GM12891 (cell line): ENCODE measurements around the gene USH1C.

ENCODE experiments used
- PAX5 ChIP-seq: IDR thresholded peaks from 2 replicates; pipeline ENCODE4 v1.6.1; 2011; ENCODE audit warnings: low read length, moderate library complexity, mild to moderate bottlenecking; ENCODE audit not compliant: insufficient read depth, severe bottlenecking
- POLR2A ChIP-seq: IDR thresholded peaks from 2 replicates; pipeline ENCODE4 v1.6.1; 2011; ENCODE audit warnings: low read depth, low read length, control low read depth
- POLR2AphosphoS5 ChIP-seq: IDR thresholded peaks from 2 replicates; pipeline ENCODE4 v1.6.1; 2011; ENCODE audit warnings: low read depth, low read length, control low read depth
- POU2F2 ChIP-seq: IDR thresholded peaks from 2 replicates; pipeline ENCODE4 v1.6.1; 2011; ENCODE audit warnings: low read depth, mild to moderate bottlenecking, control low read depth, low read length, moderate library complexity
- SPI1 ChIP-seq: IDR thresholded peaks from 2 replicates; pipeline ENCODE4 v1.6.1; 2011; ENCODE audit warnings: low read depth, low read length, control low read depth
- TAF1 ChIP-seq: IDR thresholded peaks from 2 replicates; pipeline ENCODE4 v1.6.1; 2011; ENCODE audit warnings: low read depth, low read length, control low read depth

GRCh38 chr11:17526931-17527627 is 17.1 kb downstream of the USH1C start:
- TF ChIP-seq POLR2AphosphoS5 (no peak), POU2F2 (no peak), POLR2A (no peak), PAX5 (no peak), SPI1 (no peak), TAF1 (no peak)
